ENCODE measurements around the gene ZBTB7C. TPM values are rescaled to one million over a fixed set of nuclear protein-coding genes. Genes with fewer than 3 reads are reported as not detected.

ZBTB7C gene
- total RNA-seq, 2 experiments from 2014 or later: not detected

DNA sequence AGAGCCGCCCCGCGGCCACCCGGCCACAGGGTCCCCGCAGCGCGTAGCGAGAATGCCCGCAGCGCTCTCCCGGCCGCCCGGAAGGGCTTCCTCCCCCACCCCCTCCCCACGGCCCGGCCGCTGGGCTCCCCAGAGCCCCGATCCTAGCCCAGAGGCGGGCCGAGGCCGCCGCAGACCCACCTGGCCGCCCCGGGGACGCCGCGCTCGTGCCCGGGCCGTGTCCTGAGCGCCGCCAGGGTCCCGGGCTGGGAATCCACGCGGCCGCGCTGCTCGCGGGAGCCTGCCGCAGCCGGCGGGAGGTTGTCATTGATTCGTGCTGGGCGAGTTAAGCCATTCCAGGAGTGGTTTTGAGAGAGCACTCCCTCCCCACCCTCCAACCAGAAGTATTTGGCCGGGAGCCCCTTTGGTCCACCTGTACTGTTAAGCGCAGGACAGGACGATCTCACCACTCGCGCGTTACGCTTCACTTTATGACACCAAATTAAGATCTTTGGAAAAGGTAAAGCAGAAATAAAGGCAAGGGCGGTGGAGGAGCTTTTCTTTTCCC is 272.3 kb downstream of the ZBTB7C start:
- POLR2A ChIA-PET: interaction anchor here (0.6 kb wide), 1 partner anchor 19 kb away, joined by 3 read pairs; no protein-coding TSS in a partner anchor
- H2AFZ ChIP-seq (ENCODE audit: low read length): no peak overlapping the region
- H3K4me1 ChIP-seq (ENCODE audit: insufficient read depth, low read length, poor library complexity, severe bottlenecking): no peaks in the 10 kb centered on the region
- H4K20me1 ChIP-seq (ENCODE audit: insufficient read depth, low read length): no peaks in the 10 kb centered on the region
- H3K4me3 ChIP-seq (ENCODE audit: low read depth, low read length, poor library complexity, severe bottlenecking): no peak overlapping the region
- no TSS peak for BruUV-seq (replicated peaks)
- H3K36me3 ChIP-seq (ENCODE audit: insufficient read depth, low read length): no peaks in the 10 kb centered on the region
- intact Hi-C loops (cut with micrococcal nuclease; ENCODE audit: unreplicated experiment): no loop called here
- H3K9me3 ChIP-seq (ENCODE audit: low read length): no peaks in the 10 kb centered on the region
- no peak overlapping the region for H3K4me2 ChIP-seq (ENCODE audit: low read length)
- TF ChIP-seq CTCF (conservative IDR thresholded peaks at IDR 0.05; ENCODE audit: low read length): no peak
- no peak for TF ChIP-seq EZH2phosphoT487 (IDR thresholded peaks at IDR 0.05; ENCODE audit: borderline replicate concordance, low read depth, low read length)
- DNase-seq (ENCODE audit: low spot score): no peak
- H3K79me2 ChIP-seq (ENCODE audit: insufficient read depth, low read depth, low read length): no peaks in the 10 kb centered on the region
- H3K27ac ChIP-seq (ENCODE audit: low read depth, low read length, poor library complexity, severe bottlenecking): no peak overlapping the region
- no peaks in the 10 kb centered on the region for H3K9me2 ChIP-seq (ENCODE audit: insufficient read depth, low read length)
- CTCF ChIA-PET (ENCODE audit: unreplicated experiment): no interaction called here

DNA sequence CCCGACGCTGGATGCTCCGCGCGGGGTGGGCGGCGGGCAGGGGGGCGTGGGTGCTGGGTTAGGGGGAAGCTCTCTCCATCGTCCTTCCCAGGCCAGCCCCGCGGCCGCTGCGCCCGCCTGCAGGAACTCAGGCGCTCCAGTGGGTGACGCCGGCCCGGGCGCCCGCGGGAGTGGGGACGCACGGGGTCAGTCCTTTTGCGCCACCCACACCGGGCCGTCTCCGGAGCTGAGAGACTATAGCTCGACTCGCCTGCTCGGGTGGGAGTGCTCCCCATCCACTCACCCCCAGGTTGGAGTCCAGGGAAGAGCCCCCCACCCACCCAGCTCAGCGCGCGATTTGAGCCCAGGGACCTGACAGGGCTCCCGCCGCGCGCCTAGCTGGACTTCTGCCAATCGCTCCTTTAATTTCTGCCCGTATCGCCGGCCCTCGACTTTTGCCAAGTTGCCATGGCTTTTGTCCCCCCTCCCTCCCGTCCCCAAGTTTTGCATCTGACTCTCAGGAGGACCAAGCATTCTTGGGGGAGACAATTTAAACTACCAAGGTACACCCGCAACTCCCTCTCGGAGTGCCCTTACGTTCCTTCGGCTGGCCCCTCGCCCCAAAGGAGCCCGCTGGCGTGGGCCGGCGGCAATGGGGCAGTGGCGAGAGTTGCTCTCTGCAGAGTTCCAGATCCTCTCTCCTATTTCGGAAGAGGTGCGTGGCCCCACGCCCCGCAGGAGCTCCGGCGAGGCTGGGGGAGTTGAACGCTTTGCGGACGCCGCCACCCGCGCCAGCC is 272.9 kb downstream of the ZBTB7C start:
- no peak overlapping the region for H3K27ac ChIP-seq (ENCODE audit: low read depth, low read length, poor library complexity, severe bottlenecking)
- H4K20me1 ChIP-seq (ENCODE audit: insufficient read depth, low read length): no peaks in the 10 kb centered on the region
- no peaks in the 10 kb centered on the region for H3K4me1 ChIP-seq (ENCODE audit: insufficient read depth, low read length, poor library complexity, severe bottlenecking)
- no peaks in the 10 kb centered on the region for H3K79me2 ChIP-seq (ENCODE audit: insufficient read depth, low read depth, low read length)
- TF ChIP-seq EZH2phosphoT487 (IDR thresholded peaks at IDR 0.05; ENCODE audit: borderline replicate concordance, low read depth, low read length): no peak
- no peak for TF ChIP-seq CTCF (conservative IDR thresholded peaks at IDR 0.05; ENCODE audit: low read length)
- no peaks in the 10 kb centered on the region for H3K9me2 ChIP-seq (ENCODE audit: insufficient read depth, low read length)
- no peak overlapping the region for H2AFZ ChIP-seq (ENCODE audit: low read length)
- no peak for DNase-seq (ENCODE audit: low spot score)
- intact Hi-C loops (cut with micrococcal nuclease; ENCODE audit: unreplicated experiment): no loop called here
- no peaks in the 10 kb centered on the region for H3K36me3 ChIP-seq (ENCODE audit: insufficient read depth, low read length)
- CTCF ChIA-PET (ENCODE audit: unreplicated experiment): no interaction called here
- H3K4me2 ChIP-seq (ENCODE audit: low read length): no peak overlapping the region
- H3K4me3 ChIP-seq (ENCODE audit: low read depth, low read length, poor library complexity, severe bottlenecking): no peak overlapping the region
- no peaks in the 10 kb centered on the region for H3K9me3 ChIP-seq (ENCODE audit: low read length)
- POLR2A ChIA-PET: no interaction called here
- BruUV-seq (replicated peaks): no TSS peak

DNA sequence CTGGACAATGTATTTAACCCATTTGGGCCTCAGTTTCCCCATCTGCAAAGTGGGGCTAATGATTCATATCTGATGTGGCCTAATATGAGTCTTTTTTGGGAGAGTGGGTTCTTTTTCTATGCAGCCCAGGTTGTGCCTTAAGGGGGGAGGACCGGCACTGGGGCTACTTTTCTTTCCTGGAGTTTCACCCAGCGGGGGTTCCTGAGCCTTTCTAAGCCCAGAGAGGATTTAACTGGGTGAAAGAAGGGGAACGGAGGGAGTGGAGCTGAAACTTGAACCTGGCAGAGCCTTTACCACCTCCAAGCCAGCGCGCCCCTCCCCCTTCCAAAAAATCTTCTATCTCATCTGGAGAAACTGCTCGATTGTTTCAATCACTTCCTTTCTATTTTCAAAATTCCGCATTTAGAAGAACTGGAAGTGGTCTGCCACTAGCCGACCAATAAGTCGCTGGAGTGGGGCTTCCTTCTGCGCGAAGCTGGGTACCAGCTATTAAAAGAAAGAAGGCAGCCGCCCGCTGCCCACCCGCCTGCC is 273.7 kb downstream of the ZBTB7C start:
- Histone ChIP-seq H4K20me1 (ENCODE audit: insufficient read depth, low read length) (no peaks in the 10 kb centered on the region), H3K9me2 (ENCODE audit: insufficient read depth, low read length) (no peaks in the 10 kb centered on the region), H3K36me3 (ENCODE audit: insufficient read depth, low read length) (no peaks in the 10 kb centered on the region), H3K27ac (ENCODE audit: low read depth, low read length, poor library complexity, severe bottlenecking) (no peak overlapping the region), H3K4me3 (ENCODE audit: low read depth, low read length, poor library complexity, severe bottlenecking) (no peak overlapping the region), H2AFZ (ENCODE audit: low read length) (no peak overlapping the region), H3K4me2 (ENCODE audit: low read length) (no peak overlapping the region), H3K4me1 (ENCODE audit: insufficient read depth, low read length, poor library complexity, severe bottlenecking) (no peaks in the 10 kb centered on the region), H3K79me2 (ENCODE audit: insufficient read depth, low read depth, low read length) (no peaks in the 10 kb centered on the region), H3K9me3 (ENCODE audit: low read length) (no peaks in the 10 kb centered on the region)
- ChIA-PET POLR2A (no interaction called here), CTCF (ENCODE audit: unreplicated experiment) (no interaction called here)
- TF ChIP-seq CTCF (conservative IDR thresholded peaks at IDR 0.05; ENCODE audit: low read length) (no peak), EZH2phosphoT487 (IDR thresholded peaks at IDR 0.05; ENCODE audit: borderline replicate concordance, low read depth, low read length) (no peak)
- no TSS peak for BruUV-seq (replicated peaks)
- DNase-seq (ENCODE audit: low spot score): no peak
- intact Hi-C loops (cut with micrococcal nuclease; ENCODE audit: unreplicated experiment): no loop called here

Measured in OCI-LY7 (cell line).